NCI-H1105 treated with DMSO at 0.1 percent for 48 hours (cell line): ENCODE data around the gene DOCK2.

ENCODE experiments used
- DNase-seq: peaks from one replicate; lab custom pipeline; 2025; lab: John Stamatoyannopoulos, UW

Gene DOCK2

DNA sequence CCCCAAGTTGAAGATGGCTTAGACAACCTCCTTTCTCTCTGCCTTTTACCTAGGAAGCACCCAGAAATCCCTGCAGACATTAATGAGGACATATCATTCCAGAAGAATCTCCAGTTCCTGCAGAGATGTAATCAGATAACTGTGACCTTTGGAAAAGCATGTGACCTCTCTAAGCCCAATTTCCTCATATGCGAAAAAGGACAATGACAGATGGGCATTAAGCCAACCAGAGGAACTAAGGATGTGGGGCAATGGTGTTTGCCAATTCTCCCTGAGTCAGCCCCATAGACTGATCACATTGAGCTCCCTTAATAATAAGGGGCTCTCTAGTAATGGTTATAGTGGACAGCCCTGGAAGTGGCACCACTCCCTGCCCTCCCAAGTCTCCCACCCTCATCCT, 458.6 kb downstream of the DOCK2 start:
- no peak for DNase-seq

DNA sequence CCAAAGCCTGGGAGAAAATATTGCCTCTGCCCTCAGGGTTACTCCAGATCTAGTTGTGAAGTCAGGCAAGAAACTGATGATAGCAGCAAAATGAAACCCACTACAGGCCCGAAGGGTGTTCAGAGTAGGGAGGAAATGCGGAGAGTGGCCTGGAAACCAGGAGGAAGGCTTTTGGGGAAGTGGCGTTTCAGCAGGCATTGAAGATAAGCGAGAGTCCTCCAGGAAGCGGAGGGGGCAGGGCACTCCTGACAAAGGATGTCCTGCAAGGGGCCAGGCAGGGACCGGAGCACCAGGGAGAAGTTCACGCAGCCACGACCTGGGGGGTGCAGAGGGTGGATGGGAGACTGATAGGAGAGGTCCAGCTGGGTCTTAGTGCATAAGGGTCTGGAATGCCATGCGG, 460.9 kb downstream of the DOCK2 start:
- DNase-seq: no peak

DNA sequence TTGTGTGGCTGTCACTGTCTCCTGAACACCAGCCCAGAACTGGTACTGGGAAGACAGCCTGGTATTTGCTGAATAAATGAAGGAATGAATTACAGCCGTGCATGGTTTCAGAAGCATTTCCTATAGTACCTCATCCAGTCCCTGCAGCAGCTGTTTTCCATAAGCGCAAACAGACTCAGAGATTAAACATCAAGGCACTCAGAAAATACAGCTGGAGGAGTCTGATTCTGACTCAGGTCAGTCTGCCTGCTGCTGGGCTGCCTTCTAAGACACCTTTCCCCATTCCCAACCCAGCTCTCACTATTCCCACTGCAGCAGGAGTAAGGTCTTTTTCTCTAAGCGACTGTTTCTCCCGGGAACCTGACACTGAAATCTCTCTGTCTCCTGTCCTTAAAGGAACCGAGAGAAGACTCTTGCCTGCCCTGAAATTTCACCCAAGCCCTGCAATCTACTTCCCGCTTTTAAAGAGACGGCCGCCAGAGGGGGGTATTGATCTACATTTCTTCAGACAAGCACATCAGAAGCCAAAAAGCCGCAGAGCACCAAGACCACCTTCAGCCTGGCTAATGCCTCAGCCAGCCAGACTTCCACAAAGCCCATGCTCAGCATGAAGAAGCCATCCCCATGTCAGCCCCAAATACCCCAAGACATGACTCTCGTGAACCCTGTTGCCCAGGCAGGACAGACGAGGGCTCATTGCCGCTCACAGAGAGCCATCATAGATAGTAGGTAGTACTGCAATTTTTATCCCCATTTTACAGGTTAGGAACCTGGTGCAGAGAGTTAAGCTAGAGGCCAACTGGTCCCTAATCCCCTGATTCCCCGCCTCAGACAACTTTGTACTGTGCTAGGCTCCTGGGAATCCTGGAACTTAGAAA, 463.2 kb downstream of the DOCK2 start:
- peak; percentile 56 for DNase-seq

DNA sequence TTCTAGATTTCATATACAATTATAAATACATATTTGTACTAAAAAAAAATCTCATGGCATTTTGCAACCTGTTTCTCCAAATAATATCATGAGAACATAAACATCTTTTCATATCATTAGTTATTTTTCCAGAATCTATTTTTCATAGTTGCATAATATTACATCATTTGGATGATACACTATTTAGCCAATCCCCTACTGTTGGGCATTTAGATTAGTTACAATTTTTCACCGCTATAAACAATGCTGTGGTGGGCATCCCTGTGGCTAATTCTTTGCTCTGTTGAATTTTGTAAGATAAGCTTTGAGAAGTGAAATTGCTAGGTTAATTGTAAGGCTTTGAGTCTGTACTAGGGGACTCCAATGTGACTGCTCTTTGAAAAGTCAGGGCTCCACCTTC, 466.4 kb downstream of the DOCK2 start:
- DNase-seq: no peak

DNA sequence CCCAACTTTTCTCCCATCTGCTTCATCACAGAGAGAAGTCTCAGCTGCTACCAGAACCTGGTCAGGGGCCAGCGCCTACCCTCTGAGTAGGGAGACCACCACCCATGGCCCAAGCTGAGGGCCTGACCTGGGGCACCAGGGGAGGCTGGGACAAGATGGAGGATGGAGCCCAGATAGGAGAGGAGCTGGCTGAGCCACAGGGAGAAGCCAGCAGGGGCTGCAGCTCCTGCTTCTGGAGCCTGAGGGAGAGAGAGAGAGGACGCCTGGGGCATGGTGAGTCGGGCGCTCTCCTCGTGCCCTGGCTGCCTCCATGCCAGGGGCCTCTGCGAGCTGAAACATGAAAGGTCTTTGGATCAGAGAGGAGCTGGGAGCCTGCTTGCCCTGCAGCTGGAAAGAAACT, 467.2 kb downstream of the DOCK2 start:
- no peak for DNase-seq

DNA sequence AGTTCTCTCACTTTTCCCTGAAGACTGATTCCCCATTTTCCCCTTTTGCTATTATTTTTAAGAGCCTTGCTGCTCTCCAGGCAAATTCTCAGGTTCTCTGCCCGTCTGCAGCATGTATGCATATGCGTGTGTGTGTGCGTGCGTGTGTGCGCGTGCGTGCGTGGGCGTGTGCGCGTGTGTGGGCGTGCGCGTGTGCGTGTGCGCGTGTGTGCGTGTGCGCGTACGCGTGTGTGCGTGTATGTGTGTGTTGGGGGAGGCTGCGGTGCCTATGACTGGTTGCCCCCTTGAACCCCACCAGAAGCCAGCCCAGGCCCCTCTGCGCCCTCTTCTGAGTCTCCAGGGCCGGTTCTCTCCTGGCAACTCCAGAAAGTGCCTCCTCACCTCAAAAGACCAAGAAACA, 467.6 kb downstream of the DOCK2 start:
- DNase-seq: no peak

DNA sequence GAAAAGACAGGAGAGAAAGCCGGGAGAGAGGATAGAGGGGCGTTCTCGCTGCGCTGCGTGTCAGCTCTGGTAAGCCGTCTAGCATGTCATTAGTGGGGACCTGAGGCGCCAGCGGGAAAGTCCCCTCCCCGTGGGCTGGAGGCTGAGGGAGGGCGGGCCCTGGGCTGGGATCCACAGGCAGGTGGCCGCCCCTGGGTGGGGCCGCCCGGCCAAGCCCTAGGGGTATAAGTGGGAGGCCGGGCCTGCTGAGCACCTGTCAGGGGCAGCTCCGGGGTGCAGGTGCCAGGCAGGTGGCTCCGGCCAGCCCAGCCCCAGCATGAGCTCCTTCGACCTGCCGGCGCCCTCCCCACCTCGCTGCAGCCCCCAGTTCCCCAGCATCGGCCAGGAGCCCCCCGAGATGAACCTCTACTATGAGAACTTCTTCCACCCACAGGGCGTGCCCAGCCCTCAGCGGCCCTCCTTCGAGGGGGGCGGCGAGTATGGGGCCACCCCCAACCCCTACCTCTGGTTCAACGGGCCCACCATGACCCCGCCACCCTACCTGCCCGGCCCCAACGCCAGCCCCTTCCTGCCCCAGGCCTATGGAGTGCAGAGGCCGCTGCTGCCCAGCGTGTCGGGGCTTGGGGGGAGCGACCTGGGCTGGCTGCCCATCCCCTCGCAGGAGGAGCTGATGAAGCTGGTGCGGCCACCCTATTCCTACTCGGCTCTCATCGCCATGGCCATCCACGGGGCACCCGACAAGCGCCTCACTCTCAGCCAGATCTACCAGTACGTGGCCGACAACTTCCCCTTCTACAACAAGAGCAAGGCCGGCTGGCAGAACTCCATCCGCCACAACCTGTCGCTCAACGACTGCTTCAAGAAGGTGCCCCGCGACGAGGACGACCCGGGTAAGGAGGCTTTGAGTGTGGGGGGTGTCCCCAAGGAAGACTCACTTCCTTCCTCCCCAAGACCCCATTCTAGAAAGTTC, 468.9 kb downstream of the DOCK2 start, which contains the start of gene FOXI1:
Gene FOXI1 (plus strand): TSS at position 256 of the 970 bp plus-strand sequence. CDS start 61 bp downstream, at position 317.
- no peak for DNase-seq

DNA sequence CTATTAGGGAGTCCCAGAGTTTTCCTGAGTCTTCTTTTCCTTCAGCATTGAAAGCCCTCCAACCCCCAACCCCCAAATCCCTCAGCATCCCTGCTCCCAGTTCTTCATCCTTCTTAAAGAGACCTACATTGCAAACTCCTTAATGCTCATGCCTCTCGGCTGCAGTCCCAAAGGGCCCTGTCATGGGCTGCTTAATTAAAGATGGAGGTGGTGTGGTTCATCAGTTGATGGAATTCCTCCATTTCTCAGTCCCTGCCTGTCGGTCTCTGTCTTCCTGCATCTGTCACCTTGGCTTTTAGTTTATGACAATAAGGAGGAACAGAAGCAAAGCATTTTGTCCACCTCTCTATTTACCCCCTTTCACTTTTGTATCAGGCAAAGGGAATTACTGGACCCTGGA, 470.6 kb downstream of the DOCK2 start:
- DNase-seq: no peak

DNA sequence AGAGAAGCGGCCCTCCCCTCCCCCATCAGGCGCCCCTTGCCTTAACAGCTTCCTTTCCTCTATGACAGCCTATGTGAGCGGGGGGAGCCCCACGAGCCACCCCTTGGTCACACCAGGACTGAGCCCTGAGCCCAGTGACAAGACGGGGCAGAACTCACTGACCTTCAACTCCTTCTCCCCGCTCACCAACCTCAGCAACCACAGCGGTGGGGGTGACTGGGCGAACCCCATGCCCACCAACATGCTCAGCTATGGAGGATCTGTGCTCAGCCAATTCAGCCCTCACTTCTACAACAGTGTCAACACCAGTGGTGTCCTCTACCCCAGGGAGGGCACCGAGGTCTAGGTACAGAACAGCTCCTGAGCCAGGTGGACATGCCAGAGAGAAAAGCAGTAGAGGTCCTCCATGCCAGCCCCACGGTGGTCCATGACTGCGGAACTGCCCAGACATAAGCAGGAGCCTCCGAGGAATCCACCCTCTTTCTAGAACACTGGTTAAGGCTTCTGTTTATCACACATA, 471.3 kb downstream of the DOCK2 start:
- no peak for DNase-seq

DNA sequence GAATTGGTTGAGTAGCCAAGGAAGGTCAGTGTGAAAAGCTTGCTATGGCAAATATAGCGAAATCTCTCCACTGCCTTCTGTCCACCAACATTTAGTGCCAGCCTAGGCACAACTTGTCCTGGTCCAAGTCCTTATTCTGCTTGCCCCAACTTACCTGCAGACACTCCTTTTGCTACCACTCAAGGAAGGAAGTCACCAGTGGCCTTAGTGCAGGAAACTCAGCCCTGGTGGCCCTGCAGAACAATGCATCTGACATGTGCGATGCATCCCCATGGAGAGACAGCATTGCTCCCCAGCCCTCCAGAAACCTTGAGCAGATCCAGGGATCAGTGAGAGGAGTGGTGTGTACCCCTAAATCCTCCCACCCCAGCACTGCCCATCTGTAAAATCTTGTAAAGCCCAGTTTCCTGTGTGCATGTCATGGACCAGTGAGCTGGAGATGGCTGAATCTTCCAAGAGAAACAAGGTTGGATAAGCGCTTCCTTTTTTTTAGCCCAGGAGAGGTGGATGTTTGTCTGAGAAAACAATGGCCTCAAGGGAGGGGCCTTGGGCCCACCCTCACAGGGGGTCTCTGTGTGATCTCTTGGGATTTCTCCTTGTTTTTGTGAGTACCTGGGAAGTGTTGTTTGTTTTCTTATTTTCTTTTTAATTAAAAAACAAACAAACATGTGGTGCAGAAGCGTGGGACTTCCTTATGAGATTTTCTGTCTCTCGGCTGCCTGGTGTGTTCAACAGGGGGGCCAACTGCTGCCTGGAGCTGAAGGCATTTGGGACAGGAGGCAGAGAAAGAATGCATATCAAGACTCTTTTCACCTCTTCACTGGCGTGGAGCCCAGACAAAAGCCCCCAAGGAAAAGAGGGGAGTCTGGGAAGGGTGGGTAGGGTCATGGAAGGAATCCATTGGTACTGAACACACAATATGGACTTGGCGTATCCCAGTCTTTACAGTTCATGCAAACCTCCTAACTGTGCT, 472.3 kb downstream of the DOCK2 start:
- DNase-seq: no peak

DNA sequence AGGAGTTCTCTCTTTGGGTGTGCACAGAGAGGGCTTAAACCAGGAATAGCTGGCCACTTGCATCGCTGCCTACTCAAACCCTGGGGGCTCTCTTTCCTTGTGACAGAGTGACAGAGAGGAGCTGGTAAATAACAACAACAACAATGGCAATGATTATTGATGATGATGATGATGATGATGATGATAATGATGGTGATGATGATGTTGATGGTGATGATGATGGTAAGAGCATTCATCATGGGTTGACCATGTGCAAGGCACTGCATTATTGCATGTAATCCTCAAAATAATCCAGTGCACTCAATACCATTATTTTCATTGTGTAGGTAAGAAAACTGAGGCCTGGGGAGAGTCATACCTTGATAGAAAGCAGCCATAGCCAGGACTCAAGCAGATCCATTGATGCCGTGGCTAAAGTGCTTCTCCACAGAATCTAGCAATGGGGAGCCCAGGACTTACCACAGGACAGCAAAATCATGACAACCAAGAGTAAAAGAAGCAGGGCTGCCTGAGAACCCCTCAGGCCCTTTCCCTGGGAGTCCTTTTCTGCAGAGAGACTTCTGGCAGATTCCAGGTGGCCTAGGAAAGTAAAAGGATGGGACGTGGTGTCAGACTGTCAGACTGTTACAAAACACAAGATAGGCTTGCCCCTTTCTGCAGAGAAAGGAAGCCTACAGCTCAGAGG, 473.5 kb downstream of the DOCK2 start:
- DNase-seq: no peak

DNA sequence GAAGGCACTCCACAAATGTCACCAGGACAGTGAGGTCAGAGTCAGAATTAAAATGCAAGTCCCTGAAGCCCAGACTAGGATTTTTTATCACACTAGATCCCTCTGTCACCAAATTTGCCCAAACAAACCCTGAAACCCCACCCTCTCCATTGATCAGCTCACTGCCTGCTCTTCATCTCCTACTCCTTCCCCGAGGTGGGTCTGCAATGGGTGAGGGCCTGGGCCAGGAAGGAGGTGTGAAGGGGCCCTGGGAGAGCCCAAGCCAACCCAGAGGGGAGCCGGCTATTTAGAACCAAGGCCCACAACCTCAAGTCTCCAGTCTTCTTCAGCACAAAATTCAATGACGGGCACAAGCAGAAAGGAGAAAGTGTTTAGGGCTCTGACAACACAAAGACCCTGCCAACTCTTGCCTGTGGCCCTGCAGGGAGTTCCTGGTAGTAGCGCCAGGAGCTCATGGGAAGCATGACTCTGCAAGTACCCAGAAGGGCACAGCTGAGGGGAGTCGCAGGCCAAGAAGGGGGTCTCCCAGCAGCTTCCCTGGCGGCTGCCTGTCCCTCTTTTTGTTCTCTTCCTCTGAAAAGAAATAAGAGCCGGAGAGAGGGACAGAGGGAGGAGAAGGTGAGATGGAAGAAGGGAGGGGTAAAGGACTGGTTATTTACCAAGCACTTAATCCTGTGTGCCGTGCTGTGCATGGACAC, 474.2 kb downstream of the DOCK2 start:
- DNase-seq: no peak

DNA sequence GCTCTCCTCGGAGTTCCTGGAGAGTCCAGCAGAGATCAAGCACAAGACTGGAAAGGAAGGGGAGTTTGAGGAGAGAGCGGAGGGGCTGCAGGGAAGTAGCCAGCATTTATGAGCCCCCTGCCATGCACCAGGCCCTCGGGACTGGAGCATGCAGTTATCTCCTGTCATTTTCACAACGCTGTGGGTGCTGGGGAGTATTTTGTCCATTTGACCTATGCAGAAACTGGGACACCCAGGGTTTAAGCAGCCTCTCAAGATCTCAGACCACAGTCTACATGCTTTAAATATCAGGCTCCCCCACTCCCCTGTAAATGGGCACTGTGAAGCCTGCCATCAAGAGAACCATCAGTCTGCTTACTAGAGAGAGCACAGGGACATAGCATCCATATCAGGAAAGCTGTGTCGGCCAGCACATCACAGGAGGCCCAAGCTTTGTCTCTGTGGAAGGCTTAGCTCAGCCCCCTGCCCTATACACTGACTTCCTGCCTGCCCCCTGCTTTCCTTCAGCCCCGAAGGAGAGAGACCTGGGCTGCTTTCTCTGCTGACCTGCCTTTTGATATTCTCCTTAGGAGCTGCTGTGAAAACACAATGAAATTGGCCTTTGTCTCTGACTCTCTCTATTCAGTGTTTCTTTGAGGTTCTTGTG, 475.9 kb downstream of the DOCK2 start:
- DNase-seq: no peak

DNA sequence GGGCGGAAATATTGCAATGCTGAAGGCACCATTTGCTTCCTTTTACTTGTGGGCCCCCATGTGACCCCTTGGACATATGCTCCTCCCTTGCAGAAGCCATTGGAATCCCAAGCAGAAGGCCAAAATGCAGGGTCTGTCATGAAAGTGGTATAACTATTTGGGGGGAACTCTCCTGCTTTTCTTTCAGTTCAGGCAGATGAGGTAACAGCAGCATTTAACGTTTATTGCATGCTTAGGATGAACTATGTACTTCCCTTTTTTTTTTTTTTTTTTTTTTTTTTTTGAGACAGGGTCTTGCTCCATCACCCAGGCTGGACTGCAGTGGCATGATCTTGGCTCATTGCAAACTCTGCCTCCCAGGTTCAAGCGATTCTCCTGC, 476.4 kb downstream of the DOCK2 start:
- DNase-seq: no peak

DNA sequence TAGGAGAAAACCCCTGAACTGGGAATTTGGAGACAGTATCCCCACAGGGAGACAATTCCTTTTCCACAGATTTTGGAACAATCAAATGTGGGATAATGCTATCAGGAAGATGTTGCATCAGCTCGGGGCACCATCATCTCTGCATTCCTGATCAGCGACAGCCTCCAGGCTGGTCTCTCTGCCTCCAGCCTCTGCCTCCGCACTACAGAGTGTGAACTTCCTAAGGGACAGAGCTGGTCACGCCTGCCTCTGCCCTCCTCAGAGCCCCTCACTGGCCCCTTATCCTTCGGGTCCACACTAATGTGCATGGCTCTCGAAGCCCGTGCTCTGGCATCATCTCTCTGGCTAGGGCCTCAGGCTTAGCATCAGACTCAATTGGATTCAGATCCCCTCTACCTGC, 477.2 kb downstream of the DOCK2 start:
- DNase-seq: no peak

DNA sequence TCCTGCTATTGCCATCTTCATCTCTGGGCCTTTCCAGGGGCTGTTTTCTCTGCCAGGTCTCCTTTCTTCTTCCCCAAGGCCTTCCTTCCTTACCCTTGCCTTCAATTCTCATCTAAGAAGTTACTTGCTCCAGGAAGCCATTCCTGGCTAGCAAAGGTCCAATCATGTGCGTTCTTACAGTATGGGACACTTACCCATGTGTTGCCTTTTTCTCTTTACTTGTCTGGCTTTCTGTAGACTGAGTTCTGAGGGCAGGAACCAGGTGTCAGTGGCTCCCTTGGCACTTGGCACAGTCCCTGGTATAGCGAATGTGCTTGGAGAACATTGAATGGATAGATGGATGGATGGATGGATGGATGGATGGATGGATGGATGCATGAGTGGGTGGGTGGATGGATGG, 478.9 kb downstream of the DOCK2 start:
- no peak for DNase-seq

DNA sequence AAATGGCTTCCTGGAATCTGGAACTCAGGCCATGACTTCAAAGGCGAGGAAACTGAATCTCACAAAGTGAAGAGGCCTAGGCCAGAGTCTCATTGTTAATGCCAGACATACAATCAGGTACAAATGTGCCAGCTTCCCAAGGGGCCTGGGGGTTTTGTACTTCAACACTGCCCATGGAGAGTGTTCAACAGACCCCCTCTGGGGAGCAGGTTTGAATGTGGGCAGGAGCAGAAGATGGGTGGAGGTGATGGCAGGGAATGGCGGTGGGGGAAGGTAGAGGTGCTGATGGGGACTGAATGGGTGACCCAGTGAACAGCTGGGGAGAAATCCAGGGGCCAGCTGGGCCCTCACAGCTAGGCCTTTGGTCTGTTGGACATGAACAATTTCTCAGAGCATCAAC, 480.7 kb downstream of the DOCK2 start:
- DNase-seq: no peak

DNA sequence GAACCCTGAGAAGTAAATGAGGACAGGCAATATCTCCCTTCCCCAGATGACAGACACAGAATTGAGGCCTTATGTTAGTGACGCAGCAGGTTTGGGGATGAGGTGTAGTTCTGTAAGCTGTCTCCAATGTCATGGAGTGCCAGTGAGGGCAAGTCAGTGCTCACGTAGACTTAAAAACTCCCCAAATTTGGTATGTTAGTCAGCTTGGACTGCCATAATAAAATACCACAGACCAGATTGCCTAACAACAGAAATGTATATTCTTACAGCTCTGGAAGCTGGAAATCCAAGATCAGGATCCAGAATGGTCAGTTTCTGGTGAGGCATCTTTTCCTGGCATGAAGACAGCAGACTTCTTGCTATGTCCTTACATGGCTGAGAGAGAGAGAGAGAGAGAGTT, 483.5 kb downstream of the DOCK2 start:
- no peak for DNase-seq

DNA sequence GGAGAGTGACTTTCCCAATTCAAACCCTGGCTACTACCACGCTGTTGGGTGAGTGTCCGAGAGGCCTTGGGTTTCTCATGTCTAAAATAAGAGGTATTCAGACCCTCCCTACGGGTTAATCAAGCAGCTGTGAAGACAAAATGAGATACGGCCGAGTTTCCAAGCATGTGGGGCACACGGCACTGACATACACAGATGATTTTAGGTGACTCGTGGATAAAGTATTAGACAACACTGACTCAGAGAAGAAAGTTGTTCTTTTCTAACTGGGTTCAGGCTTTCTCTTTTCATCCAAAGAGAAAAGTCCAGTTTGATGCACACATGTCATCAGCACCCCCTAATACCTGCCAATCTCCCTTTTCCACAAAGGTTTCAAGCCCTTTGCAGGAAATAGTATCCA, 484.2 kb downstream of the DOCK2 start:
- DNase-seq: no peak

DNA sequence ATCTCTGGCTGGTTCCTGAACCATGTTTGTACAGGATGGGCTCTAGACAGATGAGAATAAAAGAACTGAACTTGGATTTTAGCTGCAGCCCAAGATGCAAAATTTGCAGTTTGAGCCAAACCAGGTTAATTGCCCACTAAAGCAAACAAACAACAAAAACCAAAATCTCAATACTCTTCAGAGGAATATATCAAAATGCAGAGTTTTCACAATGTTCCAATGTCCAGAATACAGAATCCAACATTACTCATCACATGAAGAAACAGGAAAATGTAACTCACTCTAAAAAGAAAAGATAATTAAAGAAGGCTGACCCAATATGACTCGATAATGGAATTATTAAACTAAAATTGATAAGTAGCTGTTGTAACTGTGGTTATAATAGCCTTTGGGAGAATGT, 489.0 kb downstream of the DOCK2 start:
- DNase-seq: no peak
